Measurements from ENCODE around the gene ZNF143.

DNA sequence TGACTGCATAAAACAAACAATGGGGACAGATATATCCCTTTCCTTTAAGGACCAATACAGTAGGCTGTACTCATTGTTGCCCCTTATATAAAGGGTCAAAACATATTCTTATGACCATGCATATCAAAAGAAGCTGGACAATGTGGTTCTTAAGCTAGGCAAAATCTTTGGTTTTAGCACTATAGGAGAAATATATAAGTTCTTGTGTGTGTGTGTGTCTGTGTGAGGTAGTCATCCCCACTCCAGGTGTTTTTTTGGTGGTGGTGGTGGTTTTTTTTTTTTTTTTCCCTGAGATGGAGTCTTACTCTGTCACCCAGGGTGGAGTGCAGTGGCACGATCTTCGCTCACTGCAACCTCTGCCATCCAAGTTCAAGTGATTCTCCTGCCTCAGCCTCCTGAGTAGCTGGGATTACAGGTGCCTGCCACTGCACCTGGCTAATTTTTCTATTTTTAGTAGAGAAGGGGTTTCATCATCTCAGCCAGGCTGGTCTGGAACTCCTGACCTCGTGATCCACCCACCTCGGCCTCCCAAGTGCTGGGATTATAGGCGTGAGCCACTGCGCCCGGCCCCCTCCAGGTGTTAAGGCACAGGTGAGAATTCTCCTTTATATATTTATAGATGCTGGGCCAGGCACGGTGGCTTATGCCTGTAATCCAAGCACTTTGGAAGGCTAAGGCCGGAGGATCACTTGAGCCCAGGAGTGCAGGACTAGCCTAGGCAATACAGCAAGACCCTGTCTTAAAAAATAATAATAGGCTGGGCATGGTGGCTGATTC, 12.0 kb upstream of the ZNF143 start:
- TF ChIP-seq CTCF (IDR thresholded peaks at IDR 0.05) (no peak), POLR2A (IDR thresholded peaks at IDR 0.05) (no peak), EP300 (IDR thresholded peaks at IDR 0.05) (no peak), POLR2AphosphoS5 (IDR thresholded peaks at IDR 0.05) (no peak)

Measured in sigmoid colon (tissue), 4 donors.